ENCODE measurements around the gene CACNA2D2.
A peak's percentile ranks its signal among the peaks of the same experiment; 100 is the strongest.

DNA sequence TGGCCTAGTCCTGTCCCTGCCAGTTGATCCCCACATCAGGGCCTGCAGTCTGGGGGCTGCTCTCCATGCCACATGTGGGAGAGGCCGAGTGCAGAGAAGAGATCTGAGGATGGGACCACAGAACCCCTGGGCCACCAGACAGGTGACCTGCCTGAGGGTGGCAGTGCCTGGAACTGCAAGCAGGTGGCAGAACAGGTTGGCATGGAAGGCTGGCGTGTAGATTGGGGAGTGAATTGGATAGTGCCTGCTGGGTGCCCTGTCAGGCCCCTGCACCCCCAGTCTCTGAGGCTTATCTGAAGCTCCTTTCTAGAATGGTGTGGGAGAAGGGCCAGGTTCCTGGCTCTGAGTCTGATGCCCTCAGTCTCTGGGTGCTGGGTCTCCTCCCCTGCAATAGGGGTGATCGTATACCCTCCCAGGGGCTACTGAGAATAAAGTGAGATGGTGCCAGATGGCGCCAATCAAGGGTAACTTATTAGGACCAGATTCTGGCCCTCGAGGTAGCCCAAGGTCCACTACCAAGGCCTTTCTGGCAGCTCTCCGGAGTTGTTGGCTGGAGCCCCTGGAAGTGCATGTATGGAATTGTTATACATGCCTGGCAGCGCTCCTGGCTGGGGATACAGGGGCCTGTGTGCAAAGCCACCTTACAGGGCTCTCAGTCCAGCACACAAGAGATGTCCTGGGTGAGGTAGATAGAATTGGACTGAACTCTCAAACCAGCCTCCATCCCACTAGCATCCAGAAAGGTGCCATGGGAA, 48.4 kb upstream of the CACNA2D2 start:
- TF ChIP-seq, protein P1, sequence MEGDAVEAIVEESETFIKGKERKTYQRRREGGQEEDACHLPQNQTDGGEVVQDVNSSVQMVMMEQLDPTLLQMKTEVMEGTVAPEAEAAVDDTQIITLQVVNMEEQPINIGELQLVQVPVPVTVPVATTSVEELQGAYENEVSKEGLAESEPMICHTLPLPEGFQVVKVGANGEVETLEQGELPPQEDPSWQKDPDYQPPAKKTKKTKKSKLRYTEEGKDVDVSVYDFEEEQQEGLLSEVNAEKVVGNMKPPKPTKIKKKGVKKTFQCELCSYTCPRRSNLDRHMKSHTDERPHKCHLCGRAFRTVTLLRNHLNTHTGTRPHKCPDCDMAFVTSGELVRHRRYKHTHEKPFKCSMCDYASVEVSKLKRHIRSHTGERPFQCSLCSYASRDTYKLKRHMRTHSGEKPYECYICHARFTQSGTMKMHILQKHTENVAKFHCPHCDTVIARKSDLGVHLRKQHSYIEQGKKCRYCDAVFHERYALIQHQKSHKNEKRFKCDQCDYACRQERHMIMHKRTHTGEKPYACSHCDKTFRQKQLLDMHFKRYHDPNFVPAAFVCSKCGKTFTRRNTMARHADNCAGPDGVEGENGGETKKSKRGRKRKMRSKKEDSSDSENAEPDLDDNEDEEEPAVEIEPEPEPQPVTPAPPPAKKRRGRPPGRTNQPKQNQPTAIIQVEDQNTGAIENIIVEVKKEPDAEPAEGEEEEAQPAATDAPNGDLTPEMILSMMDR (IDR thresholded peaks at IDR 0.05): peak in 1 of 6 experiments; percentile 7
- no peak for TF ChIP-seq POLR2A (IDR thresholded peaks at IDR 0.05)
